HEK293T (cell line): ENCODE measurements around the gene NF1.

Source experiments
- ARNT ChIP-seq: fragments of 450-650 bp; IDR thresholded peaks from 2 replicates; pipeline ENCODE4 v1.6.1; 2017; ENCODE audit warnings: mild to moderate bottlenecking
- CTBP1 ChIP-seq: fragments of 450-650 bp; IDR thresholded peaks from 2 replicates; pipeline ENCODE4 v1.6.1; 2016; ENCODE audit warnings: borderline replicate concordance
- FOXA1 ChIP-seq: fragments of 450-650 bp; IDR thresholded peaks from 2 replicates; pipeline ENCODE4 v1.6.1; 2016; ENCODE audit warnings: mild to moderate bottlenecking
- FOXK2 ChIP-seq: fragments of 450-650 bp; IDR thresholded peaks from 2 replicates; pipeline ENCODE4 v1.6.1; 2016; ENCODE audit warnings: mild to moderate bottlenecking
- FOXM1 ChIP-seq: fragments of 450-650 bp; IDR thresholded peaks from 2 replicates; pipeline ENCODE4 v1.6.1; 2017; ENCODE audit warnings: mild to moderate bottlenecking, borderline replicate concordance
- HDGF ChIP-seq: fragments of 450-650 bp; IDR thresholded peaks from 2 replicates; pipeline ENCODE4 v1.6.1; 2017; ENCODE audit warnings: antibody characterized with exemption, borderline replicate concordance
- LEF1 ChIP-seq: fragments of 450-650 bp; IDR thresholded peaks from 2 replicates; pipeline ENCODE4 v1.6.1; 2017; ENCODE audit warnings: mild to moderate bottlenecking, borderline replicate concordance
- NFRKB ChIP-seq: fragments of 450-650 bp; IDR thresholded peaks from 2 replicates; pipeline ENCODE4 v1.6.1; 2016; ENCODE audit warnings: mild to moderate bottlenecking, moderate library complexity
- SP1 ChIP-seq: fragments of 450-650 bp; IDR thresholded peaks from 2 replicates; pipeline ENCODE4 v1.6.1; 2017
- SUZ12 ChIP-seq: fragments of 450-650 bp; IDR thresholded peaks from 2 replicates; pipeline ENCODE4 v1.6.1; 2016; ENCODE audit warnings: mild to moderate bottlenecking
- TARDBP ChIP-seq: fragments of 450-650 bp; IDR thresholded peaks from 2 replicates; pipeline ENCODE4 v1.6.1; 2016
- ZNF384 ChIP-seq: fragments of 450-650 bp; IDR thresholded peaks from 2 replicates; pipeline ENCODE4 v1.6.1; 2016

DNA sequence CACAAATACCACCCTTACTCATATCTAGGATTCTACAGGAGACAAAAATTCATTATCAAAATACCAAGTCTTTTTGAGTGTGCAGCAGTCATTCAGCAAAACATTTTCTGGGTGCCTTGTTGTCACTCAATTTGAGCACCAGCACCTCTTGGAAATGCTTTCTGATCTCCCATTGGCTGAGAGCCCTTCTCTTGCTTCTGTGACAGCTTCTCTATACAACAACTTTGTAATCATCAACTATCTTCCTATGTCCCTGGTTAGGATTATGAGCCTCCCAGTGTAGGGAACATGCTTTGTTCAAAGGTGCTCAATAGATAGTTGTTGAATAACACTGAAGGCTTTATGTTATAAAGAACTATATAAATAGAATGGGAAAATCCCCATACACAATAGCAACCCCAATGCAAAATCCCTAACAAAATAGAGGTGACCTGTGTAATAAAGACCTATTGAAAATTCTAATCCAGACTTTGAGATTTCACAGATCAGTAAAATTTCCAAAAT is 286.4 kb downstream of the NF1 start:
- no peak for TF ChIP-seq FOXK2
- no peak for TF ChIP-seq SUZ12
- TF ChIP-seq FOXA1, result no peak
- no peak for TF ChIP-seq NFRKB
- TF ChIP-seq SP1, result no peak
- TF ChIP-seq ARNT, result no peak
- no peak for TF ChIP-seq FOXM1
- no peak for TF ChIP-seq LEF1
- TF ChIP-seq TARDBP, result no peak
- TF ChIP-seq HDGF, result no peak
- no peak for TF ChIP-seq ZNF384
- no peak for TF ChIP-seq CTBP1
